Caco-2 (cell line): ENCODE data around the gene MAP3K21. TPM values are rescaled to one million over a fixed set of nuclear protein-coding genes. Genes with fewer than 3 reads are reported as not detected.

Experiments used
- BruUV-seq: library from RNA; stranded (reverse); fragments of 400-500 nt; replicated peaks from 2 replicates; lab custom pipeline; 2021; lab: Mats Ljungman, UMichigan
- CTCF ChIA-PET: fragments of 300-600 bp; sonication (Branson Sonifier 250); formaldehyde crosslinking; loops from one replicate; lab custom pipeline; 2022; ENCODE audit warnings: antibody characterized with exemption; lab: Charles Lee
- POLR2A ChIA-PET: fragments of 300-600 bp; sonication (Branson Sonifier 250); formaldehyde crosslinking; loops from one replicate; lab custom pipeline; 2022; ENCODE audit warnings: antibody characterized with exemption; lab: Charles Lee
- DNase-seq, 2 experiments: peaks; one replicate each; pipeline versions ENCODE4 v3.0.0 to v3.0.0-alpha.2; 2020 to 2022
- H3K27me3 ChIP-seq: replicated peaks from 2 replicates; pipeline ENCODE4 v1.6.0; 2011; ENCODE audit warnings: low read length; ENCODE audit not compliant: control insufficient read depth, insufficient read depth
- H3K36me3 ChIP-seq: 2 replicates; pipeline ENCODE4 v1.5.1; 2011; ENCODE audit warnings: low read length; ENCODE audit not compliant: control insufficient read depth, insufficient read depth
- H3K4me1 ChIP-seq: fragments of 250-450 bp; sonication (Bioruptor Pico); 2 replicates; pipeline ENCODE4 v1.5.1; 2020; ENCODE audit warnings: mild to moderate bottlenecking
- H3K4me3 ChIP-seq: 2 replicates; pipeline ENCODE4 v1.5.1; 2011; ENCODE audit warnings: low read depth, mild to moderate bottlenecking, control low read depth, low read length
- H3K9me3 ChIP-seq: fragments of 250-450 bp; sonication (Bioruptor Pico); 2 replicates; pipeline ENCODE4 v1.5.1; 2020; ENCODE audit warnings: mild to moderate bottlenecking, moderate library complexity
- H3K27ac Mint-ChIP-seq: one replicate; pipeline ENCODE4 v1.8.0; 2022; ENCODE audit warnings: mixed read lengths; ENCODE audit not compliant: unreplicated experiment
- H3K27me3 Mint-ChIP-seq: one replicate; pipeline ENCODE4 v1.8.0; 2022; ENCODE audit warnings: mixed read lengths; ENCODE audit not compliant: insufficient read depth, unreplicated experiment
- H3K36me3 Mint-ChIP-seq: one replicate; pipeline ENCODE4 v1.8.0; 2022; ENCODE audit warnings: mild to moderate bottlenecking, mixed read lengths; ENCODE audit not compliant: insufficient read depth, unreplicated experiment
- H3K4me1 Mint-ChIP-seq: one replicate; pipeline ENCODE4 v1.8.0; 2022; ENCODE audit warnings: low read depth, mixed read lengths; ENCODE audit not compliant: unreplicated experiment
- H3K4me3 Mint-ChIP-seq: one replicate; pipeline ENCODE4 v1.8.0; 2022; ENCODE audit warnings: mild to moderate bottlenecking, moderate library complexity, mixed read lengths; ENCODE audit not compliant: unreplicated experiment
- H3K9me3 Mint-ChIP-seq: one replicate; pipeline ENCODE4 v1.8.0; 2022; ENCODE audit warnings: mixed read lengths; ENCODE audit not compliant: unreplicated experiment
- CTCF ChIP-seq, 2 experiments: fragments of 200-600 bp in 1 of 2; IDR thresholded peaks; 1 replicate in 1 of 2; 2 replicates in 1 of 2; pipeline versions ENCODE4 v1.5.1 to v1.8.0; 2011 to 2022; ENCODE audit warnings: antibody characterized with exemption in 1 of 2, control low read depth in 1 of 2, inconsistent platforms in 1 of 2, low read depth in 1 of 2, low read length in 1 of 2, mild to moderate bottlenecking in 1 of 2, moderate library complexity in 1 of 2; ENCODE audit not compliant: insufficient read depth in 1 of 2, severe bottlenecking in 1 of 2, unreplicated experiment in 1 of 2
- intact Hi-C: fragments of 100-400 bp; cut with micrococcal nuclease; formaldehyde crosslinking; loops from one replicate; pipeline ENCODE4 v1.10.0; 2022; ENCODE audit not compliant: unreplicated experiment
- total RNA-seq: library from RNA; stranded (reverse); gene quantifications from 2 replicates; pipeline ENCODE4 v1.2.3, GENCODE V29; 2022

MAP3K21 gene
- total RNA-seq, 1 experiment from 2014 or later = 10.4 TPM

- intact Hi-C loops = loop anchor here (10.0 kb wide), 1 partner anchor 88 kb away; no protein-coding TSS in a partner anchor
- CTCF ChIA-PET = interaction anchor here (0.6 to 1.0 kb wide), 4 partner anchors 26 to 718 kb away, joined by 3 to 5 read pairs (median 3); no protein-coding TSS in a partner anchor
- H3K4me1 Mint-ChIP-seq = peaks cover 15% of the 10 kb centered on the region
- no peaks in the 10 kb centered on the region for H3K9me3 Mint-ChIP-seq
- TF ChIP-seq CTCF (IDR thresholded peaks at IDR 0.05; ENCODE audit: insufficient read depth in 1 of 2, low read depth in 1 of 2, low read length in 1 of 2, severe bottlenecking in 1 of 2, unreplicated experiment in 1 of 2) = no peak
- BruUV-seq = no TSS peak
- H3K27ac Mint-ChIP-seq = no peak overlapping the region
- no peaks in the 10 kb centered on the region for H3K27me3 ChIP-seq
- H3K36me3 ChIP-seq = no peaks in the 10 kb centered on the region
- no peak for DNase-seq
- no peaks in the 10 kb centered on the region for H3K9me3 ChIP-seq
- H3K36me3 Mint-ChIP-seq = no peaks in the 10 kb centered on the region
- no peak overlapping the region for H3K4me3 ChIP-seq
- H3K4me3 Mint-ChIP-seq = no peak overlapping the region
- no peaks in the 10 kb centered on the region for H3K27me3 Mint-ChIP-seq
- POLR2A ChIA-PET = no interaction called here
- H3K4me1 ChIP-seq = peaks cover 9% of the 10 kb centered on the region; the same call in 1 of the 2 replicates
These were observed 65.7 kb downstream of the MAP3K21 start for GRCh38 chr1:233393084-233393840.

- no peak overlapping the region for H3K4me3 ChIP-seq
- POLR2A ChIA-PET = no interaction called here
- intact Hi-C loops = loop anchor here (1.0 to 10.0 kb wide), 4 partner anchors 27 to 717 kb away; no protein-coding TSS in a partner anchor
- no peak for DNase-seq
- H3K4me1 ChIP-seq = peaks cover 9% of the 10 kb centered on the region; the same call in 1 of the 2 replicates
- H3K36me3 ChIP-seq = no peaks in the 10 kb centered on the region
- CTCF ChIA-PET = interaction anchor here (0.7 kb wide), 1 partner anchor 397 kb away, joined by 3 read pairs; no protein-coding TSS in a partner anchor
- H3K4me1 Mint-ChIP-seq = peaks cover 15% of the 10 kb centered on the region
- no peak for TF ChIP-seq CTCF (IDR thresholded peaks at IDR 0.05; ENCODE audit: insufficient read depth in 1 of 2, low read depth in 1 of 2, low read length in 1 of 2, severe bottlenecking in 1 of 2, unreplicated experiment in 1 of 2)
- H3K9me3 ChIP-seq = no peaks in the 10 kb centered on the region
- H3K27me3 ChIP-seq = no peaks in the 10 kb centered on the region
- H3K4me3 Mint-ChIP-seq = no peak overlapping the region
- no peaks in the 10 kb centered on the region for H3K27me3 Mint-ChIP-seq
- H3K36me3 Mint-ChIP-seq = no peaks in the 10 kb centered on the region
- BruUV-seq = no TSS peak
- H3K9me3 Mint-ChIP-seq = no peaks in the 10 kb centered on the region
- no peak overlapping the region for H3K27ac Mint-ChIP-seq
These were observed 66.6 kb downstream of the MAP3K21 start for GRCh38 chr1:233393926-233394680.
